SK-N-SH (cell line): ENCODE measurements around the gene IFNL3. TPM values are rescaled to one million over a fixed set of nuclear protein-coding genes. Genes with fewer than 3 reads are reported as not detected.

ENCODE experiments used
- CTCF ChIA-PET: fragments of 300-600, 350-600 bp; formaldehyde crosslinking; extraction: SDS; loops from one replicate; lab custom pipeline; 2021; lab: Yijun Ruan, JAX
- POLR2A ChIA-PET: fragments of 350-600 bp; sonication (Branson Sonifier 250); formaldehyde crosslinking; extraction: SDS; loops from one replicate; lab custom pipeline; 2020; ENCODE audit warnings: antibody characterized with exemption, inconsistent platforms; lab: Yijun Ruan, JAX
- DNase-seq: peaks from one replicate; pipeline ENCODE4 v3.0.0; 2012
- H2AFZ ChIP-seq: fragments of 200-600 bp; sonication (generic); 2 replicates; pipeline ENCODE4 v1.8.1; 2016; ENCODE audit warnings: antibody characterized with exemption, mild to moderate bottlenecking, low read depth
- H3F3A ChIP-seq: fragments of 200-600 bp; sonication (generic); replicated peaks from 2 replicates; pipeline ENCODE3; 2016; ENCODE audit warnings: antibody characterized with exemption, mild to moderate bottlenecking; ENCODE audit not compliant: insufficient read depth
- H3K27ac ChIP-seq, 2 experiments: fragments of 200-500 bp in 1 of 2; fragments of 200-600 bp in 1 of 2; sonication (Bioruptor generic) in 1 of 2; sonication (generic), shearing (Covaris generic) in 1 of 2; 2 replicates each; pipeline versions ENCODE4 v1.5.1 to v1.6.1; 2014 to 2016; ENCODE audit warnings: low read depth in 2 of 2, inconsistent platforms in 1 of 2, low read length in 1 of 2, mild to moderate bottlenecking in 1 of 2, mixed read lengths in 1 of 2
- H3K27me3 ChIP-seq: fragments of 200-600 bp; sonication (generic), shearing (Covaris generic); 2 replicates; pipeline ENCODE4 v1.6.1; 2016; ENCODE audit warnings: mixed run types; ENCODE audit not compliant: insufficient read depth
- H3K36me3 ChIP-seq, 2 experiments: fragments of 200-500 bp in 1 of 2; fragments of 200-600 bp in 1 of 2; sonication (Bioruptor generic) in 1 of 2; sonication (generic) in 1 of 2; replicated peaks in 1 of 2; 2 replicates each; pipeline versions ENCODE3 to v1.5.1; 2014 to 2016; ENCODE audit warnings: low read length in 1 of 2, mild to moderate bottlenecking in 1 of 2; ENCODE audit not compliant: insufficient read depth in 2 of 2, control insufficient read depth in 1 of 2
- H3K4me1 ChIP-seq, 2 experiments: fragments of 200-500 bp in 1 of 2; fragments of 200-600 bp in 1 of 2; sonication (Bioruptor generic) in 1 of 2; sonication (generic), shearing (Covaris generic) in 1 of 2; 2 replicates each; pipeline versions ENCODE4 v1.5.1 to v1.6.1; 2014 to 2016; ENCODE audit warnings: low read depth in 1 of 2, low read length in 1 of 2, mixed run types in 1 of 2; ENCODE audit not compliant: insufficient read depth in 2 of 2, control insufficient read depth in 1 of 2
- H3K4me2 ChIP-seq: fragments of 200-600 bp; sonication (generic), shearing (Covaris generic); 2 replicates; pipeline ENCODE4 v1.6.1; 2017; ENCODE audit warnings: mixed run types
- H3K4me3 ChIP-seq, 2 experiments: fragments of 200-500 bp in 1 of 2; fragments of 200-600 bp in 1 of 2; sonication (Bioruptor generic) in 1 of 2; sonication (generic), shearing (Covaris generic) in 1 of 2; 2 replicates each; pipeline versions ENCODE4 v1.5.1 to v1.8.1; 2014 to 2016; ENCODE audit warnings: low read depth in 2 of 2, inconsistent platforms in 1 of 2, low read length in 1 of 2, mild to moderate bottlenecking in 1 of 2, mixed read lengths in 1 of 2, moderate library complexity in 1 of 2
- H3K79me2 ChIP-seq: fragments of 200-600 bp; sonication (generic); 2 replicates; pipeline ENCODE4 v1.8.1; 2017; ENCODE audit warnings: mild to moderate bottlenecking; ENCODE audit not compliant: insufficient read depth
- H3K9ac ChIP-seq: fragments of 200-600 bp; sonication (generic); 2 replicates; pipeline ENCODE4 v1.6.1; 2017; ENCODE audit warnings: mixed run types
- H3K9me2 ChIP-seq: fragments of 200-600 bp; sonication (generic); 2 replicates; pipeline ENCODE4 v1.6.1; 2017; ENCODE audit warnings: mixed run types
- H3K9me3 ChIP-seq: fragments of 200-600 bp; sonication (generic); 2 replicates; pipeline ENCODE4 v1.6.1; 2017; ENCODE audit warnings: mixed run types, mild to moderate bottlenecking, moderate library complexity
- H4K20me1 ChIP-seq: fragments of 200-600 bp; sonication (generic); 2 replicates; pipeline ENCODE4 v1.6.1; 2017; ENCODE audit warnings: mild to moderate bottlenecking, mixed run types; ENCODE audit not compliant: insufficient read depth
- CHD2 ChIP-seq: fragments of 150-350 bp; IDR thresholded peaks from 2 replicates; pipeline ENCODE4 v1.6.1; 2018; ENCODE audit warnings: low read length; ENCODE audit not compliant: partially characterized antibody
- GATA2 ChIP-seq: sonication (generic); formaldehyde crosslinking; IDR thresholded peaks from 2 replicates; pipeline ENCODE4 v1.5.0; 2020; ENCODE audit warnings: mild to moderate bottlenecking, missing genetic modification reagents
- MEF2A ChIP-seq: IDR thresholded peaks from 2 replicates; pipeline ENCODE4 v1.4.0; 2012; ENCODE audit warnings: low read depth, borderline replicate concordance
- NRF1 ChIP-seq: IDR thresholded peaks from 2 replicates; pipeline ENCODE4 v1.6.1; 2012; ENCODE audit warnings: low read depth, mild to moderate bottlenecking, low read length
- PBX3 ChIP-seq: IDR thresholded peaks from 2 replicates; pipeline ENCODE4; 2012
- RAD21 ChIP-seq: IDR thresholded peaks from 2 replicates; pipeline ENCODE4 v1.6.1; 2012; ENCODE audit warnings: mild to moderate bottlenecking, low read length
- REST ChIP-seq: IDR thresholded peaks from 2 replicates; pipeline ENCODE4 v1.6.1; 2012; ENCODE audit warnings: mild to moderate bottlenecking, low read depth, low read length, moderate library complexity
- RXRA ChIP-seq: IDR thresholded peaks from 2 replicates; pipeline ENCODE4 v1.4.0; 2012; ENCODE audit warnings: low read depth, mild to moderate bottlenecking, borderline replicate concordance
- WGBS: methylation state at CpG from one replicate; pipeline ENCODE4 v1.1.6; 2017; ENCODE audit warnings: low lambda C conversion rate; 5-methylcytosine and 5-hydroxymethylcytosine counted together
- polyA plus RNA-seq, 3 experiments: library from polyadenylated mRNA; depleted of rRNA; stranded (reverse); fragments of >200 nt; gene quantifications; 2 replicates each; pipeline ENCODE4 v1.2.3, GENCODE V29; 2012
- TF ChIP-seq, protein P1 (sequence below): IDR thresholded peaks from 2 replicates; pipeline ENCODE4 v1.4.0; 2012; ENCODE audit warnings: low read depth, borderline replicate concordance
- TF ChIP-seq, protein P2 (sequence below): IDR thresholded peaks from 2 replicates; pipeline ENCODE4 v1.4.0; 2012; ENCODE audit warnings: low read depth, borderline replicate concordance
- TF ChIP-seq, protein P3 (sequence below): IDR thresholded peaks from 2 replicates; pipeline ENCODE4 v1.4.0; 2012; ENCODE audit warnings: low read depth

Gene IFNL3
- polyA plus RNA-seq, 1 of the 3 experiments (the other 2 are of a cell fraction) = not detected

- peaks cover 33% of the 10 kb centered on the region; the same call in 1 of the 2 replicates for H3K27me3 ChIP-seq
- TF ChIP-seq RXRA = no peak
- peak; percentile 32 for TF ChIP-seq RAD21
- no peak for TF ChIP-seq MEF2A
- no peak for TF ChIP-seq PBX3
- H3K79me2 ChIP-seq = no peaks in the 10 kb centered on the region
- H3F3A ChIP-seq = no peaks in the 10 kb centered on the region
- WGBS = 57% methylated on average over 4 of the region's 5 CpGs
- no peak overlapping the region for H2AFZ ChIP-seq
- no peaks in the 10 kb centered on the region for H4K20me1 ChIP-seq
- H3K9me3 ChIP-seq = no peaks in the 10 kb centered on the region
- H3K9ac ChIP-seq = no peak overlapping the region
- no peak overlapping the region for H3K4me2 ChIP-seq
- POLR2A ChIA-PET = no interaction called here
- H3K36me3 ChIP-seq = no peaks in the 10 kb centered on the region
- DNase-seq = no peak
- H3K4me3 ChIP-seq = no peak overlapping the region
- H3K4me1 ChIP-seq = peaks cover 0 to 10% of the 10 kb centered on the region in 2 experiments; a peak in 1 of 4 replicates
- CTCF ChIA-PET = interaction anchor here (0.5 to 5.4 kb wide), 7 partner anchors 10 to 236 kb away, joined by 3 to 26 read pairs (median 3); no protein-coding TSS in a partner anchor
- no peaks in the 10 kb centered on the region for H3K9me2 ChIP-seq
- H3K27ac ChIP-seq = no peak overlapping the region
Observed at GRCh38 chr19:39197808-39198207, 47.0 kb downstream of the IFNL3 start.

DNA sequence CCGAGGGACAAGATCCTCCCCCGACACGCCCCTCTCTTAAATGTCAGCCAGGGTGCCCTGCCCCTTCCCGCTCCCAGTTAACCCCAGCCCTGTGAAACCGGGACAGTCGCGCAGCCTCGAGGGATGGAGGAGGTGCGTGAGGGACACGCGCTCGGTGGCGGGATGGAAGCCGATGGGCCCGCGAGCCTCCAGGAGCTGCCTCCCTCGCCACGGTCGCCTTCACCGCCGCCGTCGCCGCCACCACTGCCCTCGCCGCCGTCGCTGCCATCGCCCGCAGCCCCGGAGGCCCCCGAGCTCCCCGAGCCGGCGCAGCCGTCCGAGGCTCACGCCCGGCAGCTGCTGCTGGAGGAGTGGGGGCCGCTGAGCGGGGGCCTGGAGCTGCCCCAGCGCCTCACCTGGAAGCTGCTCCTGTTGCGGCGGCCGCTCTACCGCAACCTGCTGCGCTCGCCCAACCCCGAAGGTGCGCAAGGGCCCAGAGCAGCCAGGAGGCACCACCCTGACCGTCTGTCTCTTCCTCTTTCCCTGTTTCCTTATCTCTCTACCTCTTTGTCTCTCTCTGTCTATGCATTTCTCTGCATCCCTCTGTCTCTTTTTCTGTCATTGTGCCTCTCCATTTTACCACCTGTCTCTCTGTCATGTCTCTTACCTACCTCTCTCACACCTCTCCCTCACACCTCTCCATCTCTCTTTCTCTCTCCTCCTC, 47.8 kb downstream of the IFNL3 start, which contains the start of gene NCCRP1:
TSS of gene NCCRP1 (plus strand) at position 105 of the 703 bp plus-strand sequence. CDS start at position 124, 19 bp downstream.
- POLR2A ChIA-PET = no interaction called here

GRCh38 chr19:39196320-39196719, 48.5 kb downstream of the IFNL3 start:
- 36% methylated on average over 7 of the region's 7 CpGs for WGBS
- CTCF ChIA-PET = interaction anchor here (2.0 to 5.4 kb wide), 2 partner anchors 10 to 74 kb away, joined by 8 to 26 read pairs; no protein-coding TSS in a partner anchor
- POLR2A ChIA-PET = no interaction called here
- Histone ChIP-seq H3K9ac (no peak overlapping the region), H2AFZ (no peak overlapping the region), H3K4me3 (no peak overlapping the region), H3F3A (no peaks in the 10 kb centered on the region), H3K9me3 (no peaks in the 10 kb centered on the region), H3K36me3 (no peaks in the 10 kb centered on the region), H3K4me1 (peaks cover 0 to 11% of the 10 kb centered on the region in 2 experiments; a peak in 1 of 4 replicates), H3K9me2 (no peaks in the 10 kb centered on the region), H4K20me1 (no peaks in the 10 kb centered on the region), H3K27ac (no peak overlapping the region), H3K27me3 (peaks cover 28% of the 10 kb centered on the region; the same call in 1 of the 2 replicates), H3K4me2 (no peak overlapping the region), H3K79me2 (no peaks in the 10 kb centered on the region)
- no peak for DNase-seq
- TF ChIP-seq RXRA (no peak), NRF1 (no peak), GATA2 (no peak), REST (no peak)
- TF ChIP-seq, protein P1, sequence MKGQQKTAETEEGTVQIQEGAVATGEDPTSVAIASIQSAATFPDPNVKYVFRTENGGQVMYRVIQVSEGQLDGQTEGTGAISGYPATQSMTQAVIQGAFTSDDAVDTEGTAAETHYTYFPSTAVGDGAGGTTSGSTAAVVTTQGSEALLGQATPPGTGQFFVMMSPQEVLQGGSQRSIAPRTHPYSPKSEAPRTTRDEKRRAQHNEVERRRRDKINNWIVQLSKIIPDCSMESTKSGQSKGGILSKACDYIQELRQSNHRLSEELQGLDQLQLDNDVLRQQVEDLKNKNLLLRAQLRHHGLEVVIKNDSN = no peak
- TF ChIP-seq, protein P2, sequence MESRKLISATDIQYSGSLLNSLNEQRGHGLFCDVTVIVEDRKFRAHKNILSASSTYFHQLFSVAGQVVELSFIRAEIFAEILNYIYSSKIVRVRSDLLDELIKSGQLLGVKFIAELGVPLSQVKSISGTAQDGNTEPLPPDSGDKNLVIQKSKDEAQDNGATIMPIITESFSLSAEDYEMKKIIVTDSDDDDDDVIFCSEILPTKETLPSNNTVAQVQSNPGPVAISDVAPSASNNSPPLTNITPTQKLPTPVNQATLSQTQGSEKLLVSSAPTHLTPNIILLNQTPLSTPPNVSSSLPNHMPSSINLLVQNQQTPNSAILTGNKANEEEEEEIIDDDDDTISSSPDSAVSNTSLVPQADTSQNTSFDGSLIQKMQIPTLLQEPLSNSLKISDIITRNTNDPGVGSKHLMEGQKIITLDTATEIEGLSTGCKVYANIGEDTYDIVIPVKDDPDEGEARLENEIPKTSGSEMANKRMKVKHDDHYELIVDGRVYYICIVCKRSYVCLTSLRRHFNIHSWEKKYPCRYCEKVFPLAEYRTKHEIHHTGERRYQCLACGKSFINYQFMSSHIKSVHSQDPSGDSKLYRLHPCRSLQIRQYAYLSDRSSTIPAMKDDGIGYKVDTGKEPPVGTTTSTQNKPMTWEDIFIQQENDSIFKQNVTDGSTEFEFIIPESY = no peak

More for the DNA sequence above, 47.8 kb downstream of the IFNL3 start, which contains the start of gene NCCRP1:
- no peak within 1 kb of the TSS for H3K27ac ChIP-seq
- WGBS = 22% methylated on average over 35 of the region's 51 CpGs
- peaks cover 28% of the 10 kb centered on the region; the same call in 1 of the 2 replicates for H3K27me3 ChIP-seq
- H3K4me3 ChIP-seq = peak within 1 kb of the TSS in 1 of 2 experiments; percentile 19; a peak in 1 of 4 replicates
- TF ChIP-seq, protein P3, sequence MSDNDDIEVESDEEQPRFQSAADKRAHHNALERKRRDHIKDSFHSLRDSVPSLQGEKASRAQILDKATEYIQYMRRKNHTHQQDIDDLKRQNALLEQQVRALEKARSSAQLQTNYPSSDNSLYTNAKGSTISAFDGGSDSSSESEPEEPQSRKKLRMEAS = peak; percentile 60; the same call in 1 of the 2 replicates
- no peak for TF ChIP-seq CHD2
- CTCF ChIA-PET = interaction anchor here (1.2 to 5.4 kb wide), 3 partner anchors 10 to 83 kb away, joined by 3 to 26 read pairs (median 8); no protein-coding TSS in a partner anchor
- H3K9me2 ChIP-seq = no peaks in the 10 kb centered on the region
- H3K36me3 ChIP-seq = no peaks in the 10 kb centered on the region
- DNase-seq = peak; percentile 66
- H3K79me2 ChIP-seq = no peaks in the 10 kb centered on the region
- peaks cover 0 to 11% of the 10 kb centered on the region in 2 experiments; a peak in 1 of 4 replicates for H3K4me1 ChIP-seq
- no peak within 1 kb of the TSS for H2AFZ ChIP-seq
- no peaks in the 10 kb centered on the region for H3F3A ChIP-seq
- peak within 1 kb of the TSS; percentile 69; the same call in 1 of the 2 replicates for H3K4me2 ChIP-seq
- no peak within 1 kb of the TSS for H3K9ac ChIP-seq
- H4K20me1 ChIP-seq = no peaks in the 10 kb centered on the region
- no peaks in the 10 kb centered on the region for H3K9me3 ChIP-seq
